SK-N-SH (cell line): ENCODE data around the gene OSBPL10. TPM values are rescaled to one million over a fixed set of nuclear protein-coding genes. Genes with fewer than 3 reads are reported as not detected.

Experiments used
- CTCF ChIA-PET: fragments of 300-600, 350-600 bp; formaldehyde crosslinking; extraction: SDS; loops from one replicate; lab custom pipeline; 2021; lab: Yijun Ruan, JAX
- POLR2A ChIA-PET: fragments of 350-600 bp; sonication (Branson Sonifier 250); formaldehyde crosslinking; extraction: SDS; loops from one replicate; lab custom pipeline; 2020; ENCODE audit warnings: antibody characterized with exemption, inconsistent platforms; lab: Yijun Ruan, JAX
- DNase-seq: peaks from one replicate; pipeline ENCODE4 v3.0.0; 2012
- H2AFZ ChIP-seq: fragments of 200-600 bp; sonication (generic); 2 replicates; pipeline ENCODE4 v1.8.1; 2016; ENCODE audit warnings: antibody characterized with exemption, mild to moderate bottlenecking, low read depth
- H3F3A ChIP-seq: fragments of 200-600 bp; sonication (generic); replicated peaks from 2 replicates; pipeline ENCODE3; 2016; ENCODE audit warnings: antibody characterized with exemption, mild to moderate bottlenecking; ENCODE audit not compliant: insufficient read depth
- H3K27ac ChIP-seq, 2 experiments: fragments of 200-500 bp in 1 of 2; fragments of 200-600 bp in 1 of 2; sonication (Bioruptor generic) in 1 of 2; sonication (generic), shearing (Covaris generic) in 1 of 2; 2 replicates each; pipeline versions ENCODE4 v1.5.1 to v1.6.1; 2014 to 2016; ENCODE audit warnings: low read depth in 2 of 2, inconsistent platforms in 1 of 2, low read length in 1 of 2, mild to moderate bottlenecking in 1 of 2, mixed read lengths in 1 of 2
- H3K27me3 ChIP-seq: fragments of 200-600 bp; sonication (generic), shearing (Covaris generic); 2 replicates; pipeline ENCODE4 v1.6.1; 2016; ENCODE audit warnings: mixed run types; ENCODE audit not compliant: insufficient read depth
- H3K36me3 ChIP-seq, 2 experiments: fragments of 200-500 bp in 1 of 2; fragments of 200-600 bp in 1 of 2; sonication (Bioruptor generic) in 1 of 2; sonication (generic) in 1 of 2; replicated peaks in 1 of 2; 2 replicates each; pipeline versions ENCODE3 to v1.5.1; 2014 to 2016; ENCODE audit warnings: low read length in 1 of 2, mild to moderate bottlenecking in 1 of 2; ENCODE audit not compliant: insufficient read depth in 2 of 2, control insufficient read depth in 1 of 2
- H3K4me1 ChIP-seq, 2 experiments: fragments of 200-500 bp in 1 of 2; fragments of 200-600 bp in 1 of 2; sonication (Bioruptor generic) in 1 of 2; sonication (generic), shearing (Covaris generic) in 1 of 2; 2 replicates each; pipeline versions ENCODE4 v1.5.1 to v1.6.1; 2014 to 2016; ENCODE audit warnings: low read depth in 1 of 2, low read length in 1 of 2, mixed run types in 1 of 2; ENCODE audit not compliant: insufficient read depth in 2 of 2, control insufficient read depth in 1 of 2
- H3K4me2 ChIP-seq: fragments of 200-600 bp; sonication (generic), shearing (Covaris generic); 2 replicates; pipeline ENCODE4 v1.6.1; 2017; ENCODE audit warnings: mixed run types
- H3K4me3 ChIP-seq, 2 experiments: fragments of 200-500 bp in 1 of 2; fragments of 200-600 bp in 1 of 2; sonication (Bioruptor generic) in 1 of 2; sonication (generic), shearing (Covaris generic) in 1 of 2; 2 replicates each; pipeline versions ENCODE4 v1.5.1 to v1.8.1; 2014 to 2016; ENCODE audit warnings: low read depth in 2 of 2, inconsistent platforms in 1 of 2, low read length in 1 of 2, mild to moderate bottlenecking in 1 of 2, mixed read lengths in 1 of 2, moderate library complexity in 1 of 2
- H3K79me2 ChIP-seq: fragments of 200-600 bp; sonication (generic); 2 replicates; pipeline ENCODE4 v1.8.1; 2017; ENCODE audit warnings: mild to moderate bottlenecking; ENCODE audit not compliant: insufficient read depth
- H3K9ac ChIP-seq: fragments of 200-600 bp; sonication (generic); 2 replicates; pipeline ENCODE4 v1.6.1; 2017; ENCODE audit warnings: mixed run types
- H3K9me2 ChIP-seq: fragments of 200-600 bp; sonication (generic); 2 replicates; pipeline ENCODE4 v1.6.1; 2017; ENCODE audit warnings: mixed run types
- H3K9me3 ChIP-seq: fragments of 200-600 bp; sonication (generic); 2 replicates; pipeline ENCODE4 v1.6.1; 2017; ENCODE audit warnings: mixed run types, mild to moderate bottlenecking, moderate library complexity
- H4K20me1 ChIP-seq: fragments of 200-600 bp; sonication (generic); 2 replicates; pipeline ENCODE4 v1.6.1; 2017; ENCODE audit warnings: mild to moderate bottlenecking, mixed run types; ENCODE audit not compliant: insufficient read depth
- FOXM1 ChIP-seq: IDR thresholded peaks from 2 replicates; pipeline ENCODE4 v1.4.0; 2012; ENCODE audit warnings: low read depth, mild to moderate bottlenecking
- GABPA ChIP-seq: IDR thresholded peaks from 2 replicates; pipeline ENCODE4 v1.4.0; 2012; ENCODE audit warnings: low read depth, mild to moderate bottlenecking
- MAX ChIP-seq: IDR thresholded peaks from 2 replicates; pipeline ENCODE4 v1.4.0; 2012; ENCODE audit warnings: low read depth
- NRF1 ChIP-seq: IDR thresholded peaks from 2 replicates; pipeline ENCODE4 v1.6.1; 2012; ENCODE audit warnings: low read depth, mild to moderate bottlenecking, low read length
- REST ChIP-seq: IDR thresholded peaks from 2 replicates; pipeline ENCODE4 v1.6.1; 2012; ENCODE audit warnings: mild to moderate bottlenecking, low read depth, low read length, moderate library complexity
- RFX5 ChIP-seq: IDR thresholded peaks from 2 replicates; pipeline ENCODE4 v1.6.1; 2012; ENCODE audit warnings: mild to moderate bottlenecking, improper control_type of control experiment, low read length
- RXRA ChIP-seq: IDR thresholded peaks from 2 replicates; pipeline ENCODE4 v1.4.0; 2012; ENCODE audit warnings: low read depth, mild to moderate bottlenecking, borderline replicate concordance
- SIN3A ChIP-seq: IDR thresholded peaks from 2 replicates; pipeline ENCODE4 v1.6.1; 2012; ENCODE audit warnings: low read depth, mild to moderate bottlenecking, low read length, moderate library complexity, borderline replicate concordance
- TAF1 ChIP-seq: IDR thresholded peaks from 2 replicates; pipeline ENCODE4 v1.6.1; 2012; ENCODE audit warnings: low read depth, mild to moderate bottlenecking, low read length, moderate library complexity, borderline replicate concordance
- USF2 ChIP-seq: fragments of 150-350 bp; IDR thresholded peaks from 2 replicates; pipeline ENCODE4 v1.6.1; 2017; ENCODE audit warnings: antibody characterized with exemption, low read length, low read depth, borderline replicate concordance
- ZBTB33 ChIP-seq: IDR thresholded peaks from 2 replicates; pipeline ENCODE4 v1.4.0; 2012; ENCODE audit warnings: low read depth, borderline replicate concordance
- WGBS: methylation state at CpG from one replicate; pipeline ENCODE4 v1.1.6; 2017; ENCODE audit warnings: low lambda C conversion rate; 5-methylcytosine and 5-hydroxymethylcytosine counted together
- polyA plus RNA-seq, 3 experiments: library from polyadenylated mRNA; depleted of rRNA; stranded (reverse); fragments of >200 nt; gene quantifications; 2 replicates each; pipeline ENCODE4 v1.2.3, GENCODE V29; 2012

The OSBPL10 gene
- polyA plus RNA-seq, 1 of the 3 experiments (the other 2 are of a cell fraction): 0.12 TPM

- TF ChIP-seq ZBTB33: no peak
- no peak for TF ChIP-seq MAX
- no peak for TF ChIP-seq GABPA
- no peak for TF ChIP-seq NRF1
Observed at GRCh38 chr3:31789429-31789828, 191.6 kb downstream of the OSBPL10 start (continued).

GRCh38 chr3:31785734-31786133, 195.3 kb downstream of the OSBPL10 start:
- no peaks in the 10 kb centered on the region for H3K9me2 ChIP-seq
- H3K4me3 ChIP-seq: no peak overlapping the region
- H3K9me3 ChIP-seq: no peaks in the 10 kb centered on the region
- WGBS: 67% methylated on average over 1 of the region's 1 CpG
- CTCF ChIA-PET: no interaction called here
- H3K36me3 ChIP-seq: no peaks in the 10 kb centered on the region
- H3K4me2 ChIP-seq: no peak overlapping the region
- no peaks in the 10 kb centered on the region for H3F3A ChIP-seq
- no peak overlapping the region for H2AFZ ChIP-seq
- no peaks in the 10 kb centered on the region for H3K27me3 ChIP-seq
- no peaks in the 10 kb centered on the region for H3K79me2 ChIP-seq
- no peak for TF ChIP-seq FOXM1
- no peak for TF ChIP-seq RXRA
- no peak for TF ChIP-seq TAF1
- no peak for TF ChIP-seq RFX5
- TF ChIP-seq USF2: no peak
- TF ChIP-seq REST: no peak
- TF ChIP-seq SIN3A: no peak
- H3K9ac ChIP-seq: no peak overlapping the region
- no peak overlapping the region for H3K27ac ChIP-seq
- peaks cover 0 to 2% of the 10 kb centered on the region in 2 experiments; a peak in 1 of 4 replicates for H3K4me1 ChIP-seq
- H4K20me1 ChIP-seq: no peaks in the 10 kb centered on the region
- POLR2A ChIA-PET: interaction anchor here (0.7 kb wide), 1 partner anchor 398 kb away, joined by 3 read pairs; no protein-coding TSS in a partner anchor
- no peak for DNase-seq
